ENCODE results near the gene KIRREL2. TPM values are rescaled to one million over a fixed set of nuclear protein-coding genes. Genes with fewer than 3 reads are reported as not detected.

KIRREL2 gene
- total and polyA plus RNA-seq, 2 of the 8 experiments (the other 6 are each of a cell fraction or from before 2014, with no cell fraction given), result 2.4 to 4.6 TPM

DNA sequence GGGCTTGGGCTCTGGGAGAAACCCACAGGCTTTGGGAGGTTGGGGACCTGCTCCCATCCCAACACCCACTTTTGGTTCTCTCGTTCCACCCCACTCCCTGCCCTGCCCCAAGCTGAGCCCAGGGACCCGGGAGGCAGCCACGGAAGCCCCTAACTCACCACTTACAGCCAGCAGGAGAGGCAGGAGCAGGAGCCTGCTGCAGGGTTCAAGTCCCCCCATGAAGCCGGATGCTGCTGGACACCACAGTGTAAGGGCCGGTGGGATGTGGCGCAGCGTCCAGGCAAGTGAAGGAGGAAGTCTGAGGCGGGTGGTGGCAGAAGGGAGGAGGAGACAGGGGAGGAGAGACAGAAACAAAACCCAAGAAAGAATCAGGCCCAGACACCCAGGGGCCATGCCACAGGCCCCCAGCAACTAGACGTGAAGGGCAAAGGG is 51.3 kb downstream of the KIRREL2 start, which contains the start of gene TYROBP (continued):
- TF ChIP-seq, protein P1, sequence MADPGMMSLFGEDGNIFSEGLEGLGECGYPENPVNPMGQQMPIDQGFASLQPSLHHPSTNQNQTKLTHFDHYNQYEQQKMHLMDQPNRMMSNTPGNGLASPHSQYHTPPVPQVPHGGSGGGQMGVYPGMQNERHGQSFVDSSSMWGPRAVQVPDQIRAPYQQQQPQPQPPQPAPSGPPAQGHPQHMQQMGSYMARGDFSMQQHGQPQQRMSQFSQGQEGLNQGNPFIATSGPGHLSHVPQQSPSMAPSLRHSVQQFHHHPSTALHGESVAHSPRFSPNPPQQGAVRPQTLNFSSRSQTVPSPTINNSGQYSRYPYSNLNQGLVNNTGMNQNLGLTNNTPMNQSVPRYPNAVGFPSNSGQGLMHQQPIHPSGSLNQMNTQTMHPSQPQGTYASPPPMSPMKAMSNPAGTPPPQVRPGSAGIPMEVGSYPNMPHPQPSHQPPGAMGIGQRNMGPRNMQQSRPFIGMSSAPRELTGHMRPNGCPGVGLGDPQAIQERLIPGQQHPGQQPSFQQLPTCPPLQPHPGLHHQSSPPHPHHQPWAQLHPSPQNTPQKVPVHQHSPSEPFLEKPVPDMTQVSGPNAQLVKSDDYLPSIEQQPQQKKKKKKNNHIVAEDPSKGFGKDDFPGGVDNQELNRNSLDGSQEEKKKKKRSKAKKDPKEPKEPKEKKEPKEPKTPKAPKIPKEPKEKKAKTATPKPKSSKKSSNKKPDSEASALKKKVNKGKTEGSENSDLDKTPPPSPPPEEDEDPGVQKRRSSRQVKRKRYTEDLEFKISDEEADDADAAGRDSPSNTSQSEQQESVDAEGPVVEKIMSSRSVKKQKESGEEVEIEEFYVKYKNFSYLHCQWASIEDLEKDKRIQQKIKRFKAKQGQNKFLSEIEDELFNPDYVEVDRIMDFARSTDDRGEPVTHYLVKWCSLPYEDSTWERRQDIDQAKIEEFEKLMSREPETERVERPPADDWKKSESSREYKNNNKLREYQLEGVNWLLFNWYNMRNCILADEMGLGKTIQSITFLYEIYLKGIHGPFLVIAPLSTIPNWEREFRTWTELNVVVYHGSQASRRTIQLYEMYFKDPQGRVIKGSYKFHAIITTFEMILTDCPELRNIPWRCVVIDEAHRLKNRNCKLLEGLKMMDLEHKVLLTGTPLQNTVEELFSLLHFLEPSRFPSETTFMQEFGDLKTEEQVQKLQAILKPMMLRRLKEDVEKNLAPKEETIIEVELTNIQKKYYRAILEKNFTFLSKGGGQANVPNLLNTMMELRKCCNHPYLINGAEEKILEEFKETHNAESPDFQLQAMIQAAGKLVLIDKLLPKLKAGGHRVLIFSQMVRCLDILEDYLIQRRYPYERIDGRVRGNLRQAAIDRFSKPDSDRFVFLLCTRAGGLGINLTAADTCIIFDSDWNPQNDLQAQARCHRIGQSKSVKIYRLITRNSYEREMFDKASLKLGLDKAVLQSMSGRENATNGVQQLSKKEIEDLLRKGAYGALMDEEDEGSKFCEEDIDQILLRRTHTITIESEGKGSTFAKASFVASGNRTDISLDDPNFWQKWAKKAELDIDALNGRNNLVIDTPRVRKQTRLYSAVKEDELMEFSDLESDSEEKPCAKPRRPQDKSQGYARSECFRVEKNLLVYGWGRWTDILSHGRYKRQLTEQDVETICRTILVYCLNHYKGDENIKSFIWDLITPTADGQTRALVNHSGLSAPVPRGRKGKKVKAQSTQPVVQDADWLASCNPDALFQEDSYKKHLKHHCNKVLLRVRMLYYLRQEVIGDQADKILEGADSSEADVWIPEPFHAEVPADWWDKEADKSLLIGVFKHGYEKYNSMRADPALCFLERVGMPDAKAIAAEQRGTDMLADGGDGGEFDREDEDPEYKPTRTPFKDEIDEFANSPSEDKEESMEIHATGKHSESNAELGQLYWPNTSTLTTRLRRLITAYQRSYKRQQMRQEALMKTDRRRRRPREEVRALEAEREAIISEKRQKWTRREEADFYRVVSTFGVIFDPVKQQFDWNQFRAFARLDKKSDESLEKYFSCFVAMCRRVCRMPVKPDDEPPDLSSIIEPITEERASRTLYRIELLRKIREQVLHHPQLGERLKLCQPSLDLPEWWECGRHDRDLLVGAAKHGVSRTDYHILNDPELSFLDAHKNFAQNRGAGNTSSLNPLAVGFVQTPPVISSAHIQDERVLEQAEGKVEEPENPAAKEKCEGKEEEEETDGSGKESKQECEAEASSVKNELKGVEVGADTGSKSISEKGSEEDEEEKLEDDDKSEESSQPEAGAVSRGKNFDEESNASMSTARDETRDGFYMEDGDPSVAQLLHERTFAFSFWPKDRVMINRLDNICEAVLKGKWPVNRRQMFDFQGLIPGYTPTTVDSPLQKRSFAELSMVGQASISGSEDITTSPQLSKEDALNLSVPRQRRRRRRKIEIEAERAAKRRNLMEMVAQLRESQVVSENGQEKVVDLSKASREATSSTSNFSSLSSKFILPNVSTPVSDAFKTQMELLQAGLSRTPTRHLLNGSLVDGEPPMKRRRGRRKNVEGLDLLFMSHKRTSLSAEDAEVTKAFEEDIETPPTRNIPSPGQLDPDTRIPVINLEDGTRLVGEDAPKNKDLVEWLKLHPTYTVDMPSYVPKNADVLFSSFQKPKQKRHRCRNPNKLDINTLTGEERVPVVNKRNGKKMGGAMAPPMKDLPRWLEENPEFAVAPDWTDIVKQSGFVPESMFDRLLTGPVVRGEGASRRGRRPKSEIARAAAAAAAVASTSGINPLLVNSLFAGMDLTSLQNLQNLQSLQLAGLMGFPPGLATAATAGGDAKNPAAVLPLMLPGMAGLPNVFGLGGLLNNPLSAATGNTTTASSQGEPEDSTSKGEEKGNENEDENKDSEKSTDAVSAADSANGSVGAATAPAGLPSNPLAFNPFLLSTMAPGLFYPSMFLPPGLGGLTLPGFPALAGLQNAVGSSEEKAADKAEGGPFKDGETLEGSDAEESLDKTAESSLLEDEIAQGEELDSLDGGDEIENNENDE (IDR thresholded peaks at IDR 0.05; ENCODE audit: insufficient replicate concordance, low read length), result no peak
- TF ChIP-seq YY1 (IDR thresholded peaks at IDR 0.05; ENCODE audit: low read depth, low read length) (no peak), CBX8 (IDR thresholded peaks at IDR 0.05; ENCODE audit: borderline replicate concordance, low read depth, low read length) (no peak), BACH1 (IDR thresholded peaks at IDR 0.05; ENCODE audit: low read length) (no peak), BCL11A (IDR thresholded peaks at IDR 0.05; ENCODE audit: low read depth in 2 of 2, low read length in 2 of 2) (no peak), CBX5 (IDR thresholded peaks at IDR 0.05; ENCODE audit: low read depth, low read length) (no peak), TAF1 (IDR thresholded peaks at IDR 0.05; ENCODE audit: low read depth, low read length) (no peak), CTBP2 (IDR thresholded peaks at IDR 0.05; ENCODE audit: borderline replicate concordance, insufficient read depth, insufficient read length, low read length) (no peak), RNF2 (IDR thresholded peaks at IDR 0.05; ENCODE audit: borderline replicate concordance, low read depth, low read length, missing control alignments, poor library complexity, severe bottlenecking) (no peak), SIX5 (IDR thresholded peaks at IDR 0.05; ENCODE audit: low read depth, low read length) (no peak), HDAC2 (IDR thresholded peaks at IDR 0.05; ENCODE audit: borderline replicate concordance in 1 of 2, low read depth in 2 of 2, low read length in 2 of 2) (no peak)

All from H1 (cell line).